HepG2 (cell line): ENCODE results near the gene WDR73. TPM values are rescaled to one million over a fixed set of nuclear protein-coding genes. Genes with fewer than 3 reads are reported as not detected.

Source experiments
- CHD2 ChIP-seq: IDR thresholded peaks from 2 replicates; pipeline ENCODE4 v1.6.1; 2011; ENCODE audit warnings: low read depth, low read length, improper control_type of control experiment
- DMAP1 ChIP-seq: IDR thresholded peaks from 2 replicates; pipeline ENCODE4 v1.6.1; 2016
- EP300 ChIP-seq, 3 experiments: sonication (generic) in 1 of 3; formaldehyde crosslinking in 1 of 3; IDR thresholded peaks; 2 replicates each; pipeline versions ENCODE4 v1.5.1 to v1.6.1; 2011 to 2020; ENCODE audit warnings: low read depth in 2 of 3, low read length in 2 of 3, borderline replicate concordance in 1 of 3, improper control_type of control experiment in 1 of 3, mild to moderate bottlenecking in 1 of 3, missing genetic modification reagents in 1 of 3, moderate library complexity in 1 of 3
- FOXA3 ChIP-seq: IDR thresholded peaks from 2 replicates; pipeline ENCODE4 v1.6.1; 2016; ENCODE audit warnings: missing genetic modification reagents, missing compliant biosample characterization
- GTF3A ChIP-seq: sonication (generic); formaldehyde crosslinking; conservative IDR thresholded peaks from 2 replicates; pipeline ENCODE4 v1.4.0; 2020; ENCODE audit warnings: mild to moderate bottlenecking, missing genetic modification reagents
- IRF2 ChIP-seq: IDR thresholded peaks from 2 replicates; pipeline ENCODE4 v1.6.1; 2018; ENCODE audit warnings: missing genetic modification reagents, missing compliant biosample characterization
- KDM1A ChIP-seq: IDR thresholded peaks from 2 replicates; pipeline ENCODE4 v1.6.1; 2016; ENCODE audit warnings: missing compliant biosample characterization
- KLF16 ChIP-seq, 2 experiments: sonication (generic) in 1 of 2; formaldehyde crosslinking in 1 of 2; IDR thresholded peaks; 2 replicates each; pipeline versions ENCODE4 v1.6.1 to v1.8.0; 2016 to 2023; ENCODE audit warnings: missing genetic modification reagents in 2 of 2, missing compliant biosample characterization in 1 of 2
- KMT2B ChIP-seq: IDR thresholded peaks from 2 replicates; pipeline ENCODE4 v1.6.1; 2016; ENCODE audit warnings: missing genetic modification reagents, missing compliant biosample characterization
- MEF2D ChIP-seq: sonication (generic); formaldehyde crosslinking; IDR thresholded peaks from 2 replicates; pipeline ENCODE4 v1.5.1; 2020; ENCODE audit warnings: mild to moderate bottlenecking, missing genetic modification reagents
- MEIS2 ChIP-seq: sonication (generic); formaldehyde crosslinking; IDR thresholded peaks from 2 replicates; pipeline ENCODE4 v1.9.0; 2021; ENCODE audit warnings: mild to moderate bottlenecking, missing genetic modification reagents
- NR2F2 ChIP-seq: IDR thresholded peaks from 2 replicates; pipeline ENCODE4 v1.6.1; 2012; ENCODE audit warnings: low read depth, inconsistent platforms, borderline replicate concordance
- SMARCC2 ChIP-seq: fragments of 450-650 bp; IDR thresholded peaks from 2 replicates; pipeline ENCODE4 v1.6.1; 2017; ENCODE audit warnings: antibody characterized with exemption, mild to moderate bottlenecking
- SP5 ChIP-seq: IDR thresholded peaks from 2 replicates; pipeline ENCODE4 v1.6.1; 2016; ENCODE audit warnings: low read depth, borderline replicate concordance
- SYNCRIP ChIP-seq: fragments of 200-400 bp; formaldehyde crosslinking; IDR thresholded peaks from 2 replicates; pipeline ENCODE4 v1.6.1; 2018; ENCODE audit warnings: mild to moderate bottlenecking, low read depth, low read length; ENCODE audit not compliant: insufficient read depth
- TRIM24 ChIP-seq: sonication (generic); formaldehyde crosslinking; IDR thresholded peaks from 2 replicates; pipeline ENCODE4 v1.8.0; 2022; ENCODE audit warnings: mild to moderate bottlenecking, missing genetic modification reagents
- YEATS2 ChIP-seq: sonication (generic); formaldehyde crosslinking; IDR thresholded peaks from 2 replicates; pipeline ENCODE4 v1.4.0; 2020; ENCODE audit warnings: missing genetic modification reagents, borderline replicate concordance
- ZNF350 ChIP-seq: sonication (generic); formaldehyde crosslinking; IDR thresholded peaks from 2 replicates; pipeline ENCODE4 v1.4.0; 2020; ENCODE audit warnings: mild to moderate bottlenecking, low read depth, missing genetic modification reagents, borderline replicate concordance
- ZNF660 ChIP-seq: sonication (generic); formaldehyde crosslinking; IDR thresholded peaks from 2 replicates; pipeline ENCODE4 v1.5.1; 2020; ENCODE audit warnings: mild to moderate bottlenecking, low read depth, missing genetic modification reagents, borderline replicate concordance
- ZNF703 ChIP-seq: sonication (generic); formaldehyde crosslinking; IDR thresholded peaks from 2 replicates; pipeline ENCODE4 v1.5.1; 2020; ENCODE audit warnings: missing genetic modification reagents, mild to moderate bottlenecking, moderate library complexity, borderline replicate concordance
- ZNF773 ChIP-seq: sonication (generic); formaldehyde crosslinking; IDR thresholded peaks from 2 replicates; pipeline ENCODE4 v1.4.0; 2020; ENCODE audit warnings: missing genetic modification reagents, borderline replicate concordance
- polyA plus RNA-seq, 8 experiments: library from polyadenylated mRNA; depleted of rRNA in 3 of 8; stranded (reverse) in 7 of 8; unstranded in 1 of 8; fragments of >200 nt; fragmentation: Illumina TruSeq in 4 of 8; extraction: Trizol in 4 of 8; gene quantifications; 2 replicates each; pipeline versions ENCODE4 v1.2.1 to v1.2.3, GENCODE V29; 2011 to 2016; ENCODE audit warnings: low read depth in 4 of 8, missing spikeins in 1 of 8, mixed read lengths in 1 of 8; ENCODE audit not compliant: insufficient read depth in 1 of 8
- total RNA-seq, 5 experiments: library from RNA; depleted of rRNA; stranded (reverse); fragments of >200 nt; fragmentation: Illumina TruSeq; extraction: Trizol; gene quantifications; 2 replicates each; pipeline ENCODE4 v1.2.3, GENCODE V29; 2016; ENCODE audit warnings: low read depth in 1 of 5
- TF ChIP-seq, protein P1 (sequence below): IDR thresholded peaks from 2 replicates; pipeline ENCODE4 v1.4.0; 2020; ENCODE audit warnings: mild to moderate bottlenecking, missing genetic modification reagents
- TF ChIP-seq, protein P2 (sequence below): IDR thresholded peaks from 2 replicates; pipeline ENCODE4 v1.6.1; 2018; ENCODE audit warnings: missing genetic modification reagents
- TF ChIP-seq, protein P3 (sequence below): sonication (generic); formaldehyde crosslinking; IDR thresholded peaks from 2 replicates; pipeline ENCODE4 v1.4.0; 2020; ENCODE audit warnings: missing genetic modification reagents

Gene WDR73
- total and polyA plus RNA-seq, 2 of the 13 experiments (the other 11 are each of a cell fraction or from before 2014, with no cell fraction given), result 20.0 to 35.5 TPM

DNA sequence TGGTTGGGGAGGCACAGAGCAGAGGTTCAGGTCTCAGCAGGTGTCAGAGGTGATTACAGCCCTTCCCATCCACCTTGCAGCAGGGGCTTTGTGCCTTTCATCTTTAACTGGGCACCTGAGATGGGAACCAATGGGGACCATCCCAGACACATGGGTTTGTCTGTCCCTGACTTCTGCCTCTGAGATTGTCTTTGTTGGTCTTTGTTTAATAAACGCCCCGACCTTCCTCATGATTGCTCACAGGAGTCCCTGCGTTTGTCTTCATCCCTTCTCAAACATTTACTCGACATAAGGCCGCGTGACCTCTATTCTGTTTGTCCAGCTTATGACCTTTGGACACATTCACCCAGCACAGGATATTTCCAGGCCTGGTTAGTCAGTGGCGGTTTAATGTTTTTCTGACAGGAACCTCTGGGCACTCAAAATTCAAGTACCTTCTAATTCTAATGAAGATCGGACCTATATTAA, 47.4 kb downstream of the WDR73 start (continued):
- TF ChIP-seq, protein P1, sequence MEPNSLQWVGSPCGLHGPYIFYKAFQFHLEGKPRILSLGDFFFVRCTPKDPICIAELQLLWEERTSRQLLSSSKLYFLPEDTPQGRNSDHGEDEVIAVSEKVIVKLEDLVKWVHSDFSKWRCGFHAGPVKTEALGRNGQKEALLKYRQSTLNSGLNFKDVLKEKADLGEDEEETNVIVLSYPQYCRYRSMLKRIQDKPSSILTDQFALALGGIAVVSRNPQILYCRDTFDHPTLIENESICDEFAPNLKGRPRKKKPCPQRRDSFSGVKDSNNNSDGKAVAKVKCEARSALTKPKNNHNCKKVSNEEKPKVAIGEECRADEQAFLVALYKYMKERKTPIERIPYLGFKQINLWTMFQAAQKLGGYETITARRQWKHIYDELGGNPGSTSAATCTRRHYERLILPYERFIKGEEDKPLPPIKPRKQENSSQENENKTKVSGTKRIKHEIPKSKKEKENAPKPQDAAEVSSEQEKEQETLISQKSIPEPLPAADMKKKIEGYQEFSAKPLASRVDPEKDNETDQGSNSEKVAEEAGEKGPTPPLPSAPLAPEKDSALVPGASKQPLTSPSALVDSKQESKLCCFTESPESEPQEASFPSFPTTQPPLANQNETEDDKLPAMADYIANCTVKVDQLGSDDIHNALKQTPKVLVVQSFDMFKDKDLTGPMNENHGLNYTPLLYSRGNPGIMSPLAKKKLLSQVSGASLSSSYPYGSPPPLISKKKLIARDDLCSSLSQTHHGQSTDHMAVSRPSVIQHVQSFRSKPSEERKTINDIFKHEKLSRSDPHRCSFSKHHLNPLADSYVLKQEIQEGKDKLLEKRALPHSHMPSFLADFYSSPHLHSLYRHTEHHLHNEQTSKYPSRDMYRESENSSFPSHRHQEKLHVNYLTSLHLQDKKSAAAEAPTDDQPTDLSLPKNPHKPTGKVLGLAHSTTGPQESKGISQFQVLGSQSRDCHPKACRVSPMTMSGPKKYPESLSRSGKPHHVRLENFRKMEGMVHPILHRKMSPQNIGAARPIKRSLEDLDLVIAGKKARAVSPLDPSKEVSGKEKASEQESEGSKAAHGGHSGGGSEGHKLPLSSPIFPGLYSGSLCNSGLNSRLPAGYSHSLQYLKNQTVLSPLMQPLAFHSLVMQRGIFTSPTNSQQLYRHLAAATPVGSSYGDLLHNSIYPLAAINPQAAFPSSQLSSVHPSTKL, result peak; percentile 96
- TF ChIP-seq KDM1A (CRISPR knock-in tag), result 0 out of 2 replicates have a peak, but pooled peaks have one; percentile 35
- peak; percentile 94 for TF ChIP-seq NR2F2
- peak; percentile 72 for TF ChIP-seq SP5 (CRISPR knock-in tag)
- TF ChIP-seq IRF2 (CRISPR knock-in tag), result peak; percentile 74
- peak; percentile 38 to 95; a peak in 2 of 4 replicates for TF ChIP-seq EP300 (IDR thresholded peaks at IDR 0.05; ENCODE audit: low read depth in 2 of 2, low read length in 2 of 2)
- TF ChIP-seq EP300 (CRISPR knock-in tag; IDR thresholded peaks at IDR 0.05; ENCODE audit: borderline replicate concordance), result peak; percentile 83
- TF ChIP-seq YEATS2 (CRISPR knock-in tag), result peak; percentile 63; the same call in 1 of the 2 replicates
- TF ChIP-seq ZNF773 (CRISPR knock-in tag), result no peak
- TF ChIP-seq ZNF703 (CRISPR knock-in tag), result peak; percentile 49; the same call in 1 of the 2 replicates
- no peak for TF ChIP-seq ZNF660 (CRISPR knock-in tag)
- TF ChIP-seq, protein P2, sequence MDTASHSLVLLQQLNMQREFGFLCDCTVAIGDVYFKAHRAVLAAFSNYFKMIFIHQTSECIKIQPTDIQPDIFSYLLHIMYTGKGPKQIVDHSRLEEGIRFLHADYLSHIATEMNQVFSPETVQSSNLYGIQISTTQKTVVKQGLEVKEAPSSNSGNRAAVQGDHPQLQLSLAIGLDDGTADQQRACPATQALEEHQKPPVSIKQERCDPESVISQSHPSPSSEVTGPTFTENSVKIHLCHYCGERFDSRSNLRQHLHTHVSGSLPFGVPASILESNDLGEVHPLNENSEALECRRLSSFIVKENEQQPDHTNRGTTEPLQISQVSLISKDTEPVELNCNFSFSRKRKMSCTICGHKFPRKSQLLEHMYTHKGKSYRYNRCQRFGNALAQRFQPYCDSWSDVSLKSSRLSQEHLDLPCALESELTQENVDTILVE (CRISPR knock-in tag), result peak; percentile 61; the same call in 1 of the 2 replicates
- 0 out of 2 replicates have a peak, but pooled peaks have one; percentile 27 for TF ChIP-seq MEF2D (CRISPR knock-in tag)
- no peak for TF ChIP-seq TRIM24 (CRISPR knock-in tag)
- no peak for TF ChIP-seq CHD2
- no peak for TF ChIP-seq GTF3A (CRISPR knock-in tag)
- TF ChIP-seq FOXA3 (CRISPR knock-in tag), result peak; percentile 91
- TF ChIP-seq KMT2B (CRISPR knock-in tag), result peak; percentile 62
- TF ChIP-seq, protein P3, sequence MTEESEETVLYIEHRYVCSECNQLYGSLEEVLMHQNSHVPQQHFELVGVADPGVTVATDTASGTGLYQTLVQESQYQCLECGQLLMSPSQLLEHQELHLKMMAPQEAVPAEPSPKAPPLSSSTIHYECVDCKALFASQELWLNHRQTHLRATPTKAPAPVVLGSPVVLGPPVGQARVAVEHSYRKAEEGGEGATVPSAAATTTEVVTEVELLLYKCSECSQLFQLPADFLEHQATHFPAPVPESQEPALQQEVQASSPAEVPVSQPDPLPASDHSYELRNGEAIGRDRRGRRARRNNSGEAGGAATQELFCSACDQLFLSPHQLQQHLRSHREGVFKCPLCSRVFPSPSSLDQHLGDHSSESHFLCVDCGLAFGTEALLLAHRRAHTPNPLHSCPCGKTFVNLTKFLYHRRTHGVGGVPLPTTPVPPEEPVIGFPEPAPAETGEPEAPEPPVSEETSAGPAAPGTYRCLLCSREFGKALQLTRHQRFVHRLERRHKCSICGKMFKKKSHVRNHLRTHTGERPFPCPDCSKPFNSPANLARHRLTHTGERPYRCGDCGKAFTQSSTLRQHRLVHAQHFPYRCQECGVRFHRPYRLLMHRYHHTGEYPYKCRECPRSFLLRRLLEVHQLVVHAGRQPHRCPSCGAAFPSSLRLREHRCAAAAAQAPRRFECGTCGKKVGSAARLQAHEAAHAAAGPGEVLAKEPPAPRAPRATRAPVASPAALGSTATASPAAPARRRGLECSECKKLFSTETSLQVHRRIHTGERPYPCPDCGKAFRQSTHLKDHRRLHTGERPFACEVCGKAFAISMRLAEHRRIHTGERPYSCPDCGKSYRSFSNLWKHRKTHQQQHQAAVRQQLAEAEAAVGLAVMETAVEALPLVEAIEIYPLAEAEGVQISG (CRISPR knock-in tag), result peak; percentile 49
- no peak for TF ChIP-seq KLF16 (CRISPR knock-in tag; IDR thresholded peaks at IDR 0.05)
- peak; percentile 64; the same call in 1 of the 2 replicates for TF ChIP-seq DMAP1 (CRISPR knock-in tag)
- peak; percentile 65; the same call in 1 of the 2 replicates for TF ChIP-seq ZNF350
- peak; percentile 24; the same call in 1 of the 2 replicates for TF ChIP-seq MEIS2 (CRISPR knock-in tag)
- TF ChIP-seq SYNCRIP, result no peak
- TF ChIP-seq SMARCC2, result no peak
